ENCODE measurements around the gene GART. TPM values are rescaled to one million over a fixed set of nuclear protein-coding genes. Genes with fewer than 3 reads are reported as not detected.
"Not testable (repeated sequence)": the region's sequence is repeated elsewhere in the genome, so short reads cannot be mapped to it uniquely, and the experiment has no call there.

Gene GART
- total RNA-seq, 1 donor from 2014 or later, result 115 TPM

GRCh38 chr21:33522297-33522952 is 19.5 kb downstream of the GART start:
- intact Hi-C loops (cut with micrococcal nuclease), result no loop called here

DNA sequence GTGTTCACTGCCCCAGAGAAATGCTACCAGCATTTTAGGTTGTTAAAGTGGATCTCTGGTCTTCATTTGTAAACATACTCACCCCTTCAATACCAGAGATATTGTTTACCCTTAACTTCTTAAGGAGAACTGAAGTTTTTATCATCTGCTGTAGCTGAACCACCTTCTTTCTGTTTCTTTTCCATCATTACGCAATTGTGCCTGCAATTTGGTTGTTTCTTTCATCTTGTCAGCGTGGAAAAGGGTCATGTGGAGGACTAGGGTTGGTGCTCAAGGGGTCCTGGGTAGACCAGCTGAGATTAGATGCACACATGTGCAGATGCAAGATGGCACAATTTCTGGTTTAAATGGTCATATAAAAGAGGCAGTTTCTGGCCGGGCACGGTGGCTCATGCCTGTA is 23.0 kb downstream of the GART start:
- intact Hi-C loops (cut with micrococcal nuclease), result no loop called here

DNA sequence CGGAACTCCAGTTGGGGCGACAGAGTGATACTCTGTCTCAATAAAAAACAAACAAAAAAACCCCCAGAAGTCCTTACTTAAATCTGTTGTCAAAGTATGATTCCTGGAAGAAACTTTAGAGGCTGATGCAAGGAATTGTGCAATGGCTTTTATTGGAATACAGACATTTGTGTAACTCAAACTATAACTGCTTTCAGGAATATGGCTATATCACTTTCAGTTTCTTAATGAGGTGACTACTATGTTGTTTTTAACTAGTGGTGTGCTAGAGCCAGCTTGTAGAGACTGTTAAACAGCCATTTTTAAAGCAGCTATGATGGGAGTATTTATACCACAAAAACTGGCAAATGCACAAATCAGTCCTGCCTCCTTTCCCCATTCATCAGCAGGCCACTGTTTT is 27.7 kb downstream of the GART start:
- intact Hi-C loops (cut with micrococcal nuclease), result loop anchor here (1.0 kb wide), 1 partner anchor 35 kb away; the partner anchor contains the start of gene TMEM50B

DNA sequence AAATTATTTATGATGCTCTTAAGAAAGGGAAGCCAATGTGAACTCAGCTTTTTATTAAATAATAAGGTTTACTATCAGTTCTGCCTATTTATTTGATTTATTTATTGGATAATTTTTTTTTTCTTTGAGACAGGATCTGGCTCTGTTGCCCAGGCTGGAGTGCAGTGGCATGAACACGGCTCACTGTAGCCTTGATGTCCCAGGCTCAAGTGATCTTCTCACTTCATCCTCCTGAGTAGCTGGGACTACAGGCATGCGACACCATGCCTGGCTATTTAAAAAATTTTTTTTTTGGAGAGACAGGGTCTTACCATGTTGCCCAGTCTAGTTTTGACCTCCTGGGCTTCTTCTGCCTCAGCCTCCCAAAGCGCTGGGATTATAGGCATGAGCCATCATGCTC is 29.4 kb downstream of the GART start:
- intact Hi-C loops (cut with micrococcal nuclease), result no loop called here

DNA sequence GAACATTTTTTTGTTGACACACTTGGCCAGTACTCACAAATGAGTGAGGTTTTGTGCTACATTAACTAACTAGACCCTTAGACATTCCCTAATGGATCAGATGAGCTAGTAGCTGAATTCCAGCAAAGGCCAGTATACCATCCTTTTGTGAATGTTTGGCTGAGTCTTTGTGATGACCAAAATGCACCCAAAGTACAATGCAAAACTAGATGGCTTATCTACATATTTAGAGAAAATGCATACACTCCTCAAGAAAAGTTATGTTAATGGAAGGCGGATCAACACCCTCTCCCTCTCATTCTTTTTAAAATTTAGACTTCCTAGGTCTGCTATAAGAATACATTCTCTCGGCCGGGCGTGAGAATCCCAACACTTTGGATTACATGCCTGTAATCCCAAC is 30.3 kb downstream of the GART start:
- intact Hi-C loops (cut with micrococcal nuclease), result no loop called here

DNA sequence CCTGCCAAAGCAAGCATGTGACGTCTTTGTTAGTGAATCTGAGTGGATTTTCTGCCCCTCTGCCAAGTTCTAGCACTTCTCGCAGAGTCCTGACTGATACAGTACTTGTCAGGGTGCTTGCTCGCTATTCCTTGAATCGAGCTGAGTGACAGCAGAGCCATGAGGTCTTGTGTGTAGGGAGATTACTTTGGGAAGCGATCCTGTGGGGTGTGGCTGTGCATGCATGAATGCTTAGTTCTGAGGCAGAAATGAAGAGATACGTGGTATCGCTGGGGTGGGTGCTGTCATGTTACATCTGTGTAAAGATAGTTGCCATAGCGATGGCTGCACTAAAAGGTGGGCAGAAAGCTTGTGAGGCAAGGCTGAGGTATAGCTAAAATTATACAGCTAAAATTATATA is 31.1 kb downstream of the GART start:
- intact Hi-C loops (cut with micrococcal nuclease), result no loop called here

- intact Hi-C loops (cut with micrococcal nuclease), result not testable (repeated sequence)
These were observed 34.9 kb downstream of the GART start for GRCh38 chr21:33507003-33507402.

DNA sequence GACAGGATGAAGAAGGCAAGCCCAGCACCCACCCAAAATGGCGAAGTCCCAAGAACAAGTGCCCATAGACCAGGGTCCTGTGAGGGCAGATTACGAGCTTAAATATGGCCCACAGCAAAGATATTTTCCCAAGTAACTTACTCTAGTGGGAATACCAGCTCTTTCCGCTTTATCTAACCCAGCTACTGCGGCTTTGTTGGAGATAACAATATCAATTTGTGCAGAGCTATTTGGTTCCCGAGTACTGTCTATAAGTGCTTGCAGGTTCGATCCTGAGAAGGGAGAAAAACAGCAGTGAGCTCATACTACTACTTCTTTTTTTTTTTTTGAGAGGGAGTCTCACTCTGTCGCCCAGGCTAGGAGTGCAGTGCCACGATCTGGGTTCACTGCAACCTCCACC is 36.1 kb downstream of the GART start:
- intact Hi-C loops (cut with micrococcal nuclease), result no loop called here

- intact Hi-C loops (cut with micrococcal nuclease), result no loop called here
These were observed 45.6 kb downstream of the GART start for GRCh38 chr21:33496345-33496744.

DNA sequence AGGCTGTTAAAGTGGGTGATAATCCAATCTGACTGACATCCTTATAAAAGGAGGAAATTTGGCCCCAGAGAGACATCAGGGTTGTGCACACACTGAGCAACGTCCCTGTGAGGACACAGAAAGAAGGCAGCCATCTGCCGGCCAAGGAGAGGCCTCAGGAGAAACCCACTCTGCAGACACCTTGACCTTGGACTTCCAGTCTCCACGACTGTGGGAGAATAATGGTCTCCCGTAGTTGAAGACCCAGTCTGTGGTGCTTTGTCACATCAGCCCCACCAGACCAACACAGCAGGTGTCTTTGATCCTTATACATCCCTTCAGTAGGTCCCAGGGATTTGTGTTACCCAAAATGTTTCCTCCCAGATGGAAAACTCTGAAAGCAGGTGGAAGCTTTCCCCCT is 46.2 kb downstream of the GART start:
- intact Hi-C loops (cut with micrococcal nuclease), result no loop called here

DNA sequence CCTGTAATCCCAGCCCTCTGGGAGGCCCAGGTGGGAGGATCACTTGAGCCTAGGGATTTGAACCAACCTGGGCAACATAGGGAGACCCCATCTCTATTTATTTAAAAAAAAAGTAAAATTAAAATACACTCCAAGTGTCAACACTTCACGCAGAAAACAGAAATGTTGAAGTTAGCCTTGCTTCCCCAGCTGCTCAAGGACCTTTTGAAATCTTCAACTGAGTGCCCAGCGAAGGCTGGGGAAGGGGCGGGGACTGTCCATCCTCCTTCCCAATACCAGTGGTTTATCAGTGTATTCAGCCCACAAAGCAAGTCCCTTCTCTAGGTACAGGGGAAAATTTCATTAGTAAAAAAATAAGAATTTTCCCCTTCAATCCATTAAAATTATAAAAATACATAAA is 48.2 kb downstream of the GART start:
- intact Hi-C loops (cut with micrococcal nuclease), result loop anchor here (5.0 kb wide), 1 partner anchor 1216 kb away; the partner anchor contains the start of gene MIS18A

GRCh38 chr21:33492571-33492970 is 49.3 kb downstream of the GART start:
- intact Hi-C loops (cut with micrococcal nuclease), result loop anchor here (5.0 kb wide), 1 partner anchor 1215 kb away; the partner anchor contains the start of gene MIS18A

- intact Hi-C loops (cut with micrococcal nuclease), result loop anchor here (1.0 to 5.0 kb wide), 10 partner anchors 11 to 1833 kb away; partner anchors contain the start of genes DONSON, GART, IFNAR2 and MIS18A
These were observed 50.4 kb downstream of the GART start, which contains the start of gene DNAJC28 for GRCh38 chr21:33491373-33492102. Gene DNAJC28 (minus strand): TSS chr21:33491716. CDS start chr21:33489393, 2,323 bp downstream.

- intact Hi-C loops (cut with micrococcal nuclease), result loop anchor here (1.0 to 5.0 kb wide), 10 partner anchors 11 to 1832 kb away; partner anchors contain the start of genes DONSON, GART, IFNAR2 and MIS18A
These were observed 50.9 kb downstream of the GART start for GRCh38 chr21:33490991-33491372.

- intact Hi-C loops (cut with micrococcal nuclease), result no loop called here
These were observed 53.0 kb downstream of the GART start for GRCh38 chr21:33488936-33489335.

DNA sequence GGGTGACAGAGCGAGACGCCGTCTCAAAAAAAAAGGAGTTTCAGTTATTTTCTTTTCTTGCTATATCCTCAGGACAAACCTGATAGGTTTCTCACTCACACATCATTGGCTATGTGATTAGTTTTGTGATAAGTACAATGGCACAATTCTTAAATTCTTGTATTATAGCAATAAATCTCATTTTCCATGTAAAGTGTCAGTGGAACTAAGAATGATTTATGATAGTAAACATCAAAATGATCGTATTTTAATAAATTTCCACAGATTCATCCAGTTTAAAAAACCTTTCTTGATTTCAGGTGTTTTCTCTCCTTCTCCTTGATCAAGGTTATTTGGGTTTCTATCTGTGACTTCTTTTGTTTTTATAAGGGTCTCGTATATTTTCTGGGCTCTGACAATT is 53.9 kb downstream of the GART start:
- intact Hi-C loops (cut with micrococcal nuclease), result no loop called here

DNA sequence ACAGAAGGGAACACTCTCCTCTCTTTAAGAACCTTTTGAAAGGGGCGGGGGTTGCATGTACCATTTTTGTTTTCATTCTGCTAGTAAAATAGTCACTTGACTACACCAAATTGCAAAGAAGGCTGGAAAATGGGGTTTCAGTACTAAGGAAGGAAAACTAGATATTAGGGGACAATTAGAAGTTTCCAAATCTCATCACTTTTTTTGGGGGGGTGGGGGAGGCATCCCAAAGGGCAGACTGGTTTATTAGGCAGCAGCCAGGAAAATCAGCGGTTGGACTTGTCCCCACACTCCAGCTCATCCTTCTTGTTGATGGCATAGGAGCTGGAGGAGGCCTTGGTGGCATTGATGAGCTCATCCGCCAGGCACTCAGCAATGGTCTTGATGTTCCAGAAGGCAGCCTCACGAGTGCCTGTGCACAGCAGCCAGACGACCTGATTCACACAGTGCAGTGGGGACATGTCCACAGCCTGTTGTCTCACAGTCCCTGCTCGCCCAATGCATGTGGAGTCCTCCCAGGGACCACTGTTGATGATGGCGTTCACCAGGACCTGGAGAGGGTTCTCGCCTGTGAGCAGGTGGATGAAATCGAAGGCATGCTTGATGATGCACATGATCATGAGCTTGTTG is 60.5 kb downstream of the GART start:
- intact Hi-C loops (cut with micrococcal nuclease), result no loop called here

DNA sequence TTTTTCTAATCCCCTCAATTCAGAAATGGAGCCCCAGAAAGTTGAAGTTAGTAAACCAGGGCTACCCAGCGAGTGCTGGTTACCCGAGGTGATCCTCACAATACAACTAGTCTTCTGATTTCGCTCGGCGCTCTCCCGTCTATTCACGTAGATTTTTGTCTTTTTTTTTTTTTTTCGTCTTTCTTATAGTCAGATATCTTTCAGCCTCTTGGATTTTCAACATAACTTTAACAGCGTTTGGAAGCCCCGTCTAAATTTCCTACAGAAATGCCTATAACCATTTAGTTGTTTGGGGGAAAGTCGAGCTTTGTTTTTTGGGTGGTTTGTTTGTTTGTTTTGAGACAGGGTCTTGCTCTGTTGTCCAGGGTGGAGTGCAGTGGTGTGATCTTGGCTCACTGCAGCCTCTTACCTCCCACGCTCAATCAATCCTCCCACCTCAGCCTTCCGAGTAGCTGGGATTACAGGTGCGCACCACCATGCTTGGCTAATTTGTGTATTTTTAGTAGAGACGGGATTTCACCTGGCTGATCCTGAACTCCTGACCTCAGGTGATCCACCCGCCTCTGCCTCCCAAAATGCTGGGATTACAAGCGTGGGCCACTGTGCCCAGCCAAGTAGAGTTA is 61.3 kb downstream of the GART start:
- intact Hi-C loops (cut with micrococcal nuclease), result loop anchor here (1.0 kb wide), 5 partner anchors 11 to 162 kb away; partner anchors contain the start of genes DNAJC28, DONSON, GART and IFNAR1

DNA sequence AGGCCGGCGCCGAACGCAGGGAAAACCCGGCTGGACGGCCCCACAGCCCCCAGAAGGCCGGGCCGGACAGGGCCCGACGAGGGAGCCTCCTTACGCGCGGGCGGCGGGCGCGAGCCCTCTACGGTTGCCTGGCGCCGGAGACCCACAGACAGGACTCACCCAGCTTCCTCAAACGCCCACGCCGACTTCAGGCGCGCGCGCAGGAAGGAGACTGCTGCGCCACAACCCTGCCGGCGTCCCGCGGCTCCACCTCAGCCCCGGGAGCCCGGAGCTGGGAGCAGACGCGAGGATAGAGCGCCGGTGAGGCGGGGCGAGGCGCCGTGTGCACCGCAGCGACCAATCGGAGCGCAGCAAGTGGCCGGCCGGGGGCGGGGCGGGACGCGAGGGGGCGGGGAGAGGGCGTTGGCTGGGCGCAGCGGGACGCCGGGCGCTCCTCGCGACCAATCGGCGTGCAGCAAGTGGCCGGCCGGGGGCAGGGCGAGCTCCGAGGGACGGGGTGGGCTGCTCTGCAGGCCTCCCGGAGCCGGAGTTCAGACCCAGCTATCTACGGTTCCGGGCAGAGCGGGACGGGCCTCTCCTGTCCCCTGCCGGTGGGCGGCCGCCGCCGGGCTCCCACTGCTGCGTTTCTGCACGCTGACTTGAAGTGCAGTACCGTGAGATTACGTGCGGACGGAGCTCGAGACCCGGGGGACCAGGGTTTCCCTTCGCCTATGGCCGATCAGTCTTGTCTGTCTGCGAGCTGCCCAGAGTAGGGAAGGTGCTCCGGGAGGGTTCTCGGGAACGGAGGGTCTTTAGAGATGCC is 62.0 kb downstream of the GART start, which contains the start of gene TMEM50B:
TSS of gene TMEM50B (minus strand) at position 296 of the 802 bp plus-strand sequence. CDS start 11,089 bp downstream, outside the sequence.
- intact Hi-C loops (cut with micrococcal nuclease), result loop anchor here (1.0 to 5.0 kb wide), 12 partner anchors 11 to 1201 kb away; partner anchors contain the start of genes DNAJC28, DONSON, GART and IFNAR1

Measured in T-helper 1 cell treated with Interleukin-12 subunit alpha and Interleukin-12 subunit beta and Interleukin-4 antibody, amounts not matched to agents 30 ng/mL and 1 ng/mL, for 36 hours (primary cell).